Peyer's patch (tissue), 4 donors: ENCODE results near the gene IL31. TPM values are rescaled to one million over a fixed set of nuclear protein-coding genes. Genes with fewer than 3 reads are reported as not detected.

ENCODE experiments used
- DNase-seq, 3 donors: peaks; one replicate each; pipeline ENCODE4 v3.0.0-alpha.2; 2017 to 2019
- H3K27ac ChIP-seq, 4 donors: fragments of 200-600 bp; sonication (generic); one replicate each; pipeline ENCODE4 v1.5.1; 2016 to 2019
- H3K27me3 ChIP-seq, 2 donors: fragments of 200-600 bp; sonication (generic); one replicate each; pipeline ENCODE4 v1.5.1; 2019
- H3K36me3 ChIP-seq, 3 donors: fragments of 200-600 bp; sonication (generic); one replicate each; pipeline ENCODE4 v1.5.1; 2016 to 2019
- H3K4me1 ChIP-seq, 4 donors: fragments of 200-600 bp; sonication (generic); one replicate each; pipeline ENCODE4 v1.5.1; 2016 to 2019
- H3K4me3 ChIP-seq, 4 donors: fragments of 200-600 bp; sonication (generic); 1 replicate in 3 of 4; 2 replicates in 1 of 4; pipeline ENCODE4 v1.5.1; 2016 to 2019; ENCODE audit warnings: mild to moderate bottlenecking in 1 of 4
- H3K9me3 ChIP-seq, 4 donors: fragments of 200-600 bp; sonication (generic); one replicate each; pipeline ENCODE4 v1.5.1; 2016 to 2019; ENCODE audit warnings: mild to moderate bottlenecking in 1 of 4
- CTCF ChIP-seq, 6 experiments: fragments of 450-650 bp in 4 of 6; fragments of 200-600 bp in 2 of 6; sonication (generic) in 1 of 6; IDR thresholded peaks; one replicate each; pipeline ENCODE4 v1.5.1; 2017 to 2019; ENCODE audit warnings: antibody characterized with exemption in 6 of 6, mild to moderate bottlenecking in 3 of 6, moderate library complexity in 1 of 6
- POLR2A ChIP-seq, 2 donors: fragments of 450-650 bp; IDR thresholded peaks; one replicate each; pipeline ENCODE4 v1.5.1; 2017; ENCODE audit warnings: antibody characterized with exemption in 2 of 2, mild to moderate bottlenecking in 2 of 2, moderate library complexity in 2 of 2
- total RNA-seq, 4 donors: library from RNA; depleted of rRNA; stranded (reverse); fragments of >200 nt; gene quantifications; one replicate each; pipeline ENCODE4 v1.1.0, GENCODE V29; 2016

IL31 gene
- total RNA-seq, 4 donors from 2014 or later, result not detected

- no peaks in the 10 kb centered on the region for H3K4me1 ChIP-seq
- H3K27me3 ChIP-seq, result no peaks in the 10 kb centered on the region
- TF ChIP-seq CTCF (IDR thresholded peaks at IDR 0.05) (no peak), POLR2A (IDR thresholded peaks at IDR 0.05) (no peak)
- no peak overlapping the region for H3K27ac ChIP-seq
- no peaks in the 10 kb centered on the region for H3K9me3 ChIP-seq
- DNase-seq, result no peak
- H3K36me3 ChIP-seq, result no peaks in the 10 kb centered on the region
- no peak overlapping the region for H3K4me3 ChIP-seq
These were observed 13.3 kb downstream of the IL31 start for GRCh38 chr12:122160761-122161160.

- no peaks in the 10 kb centered on the region for H3K9me3 ChIP-seq
- TF ChIP-seq CTCF (IDR thresholded peaks at IDR 0.05) (no peak), POLR2A (IDR thresholded peaks at IDR 0.05) (no peak)
These were observed 14.1 kb downstream of the IL31 start for GRCh38 chr12:122159882-122160281.

GRCh38 chr12:122158700-122159285 is 15.2 kb downstream of the IL31 start:
- TF ChIP-seq CTCF (IDR thresholded peaks at IDR 0.05), result no peak
- no peak for TF ChIP-seq POLR2A (IDR thresholded peaks at IDR 0.05)
- Histone ChIP-seq H3K4me3 (no peak overlapping the region), H3K9me3 (no peaks in the 10 kb centered on the region), H3K4me1 (no peaks in the 10 kb centered on the region), H3K27ac (no peak overlapping the region), H3K27me3 (no peaks in the 10 kb centered on the region), H3K36me3 (no peaks in the 10 kb centered on the region)
- no peak for DNase-seq

More at GRCh38 chr12:122159882-122160281, 14.1 kb downstream of the IL31 start:
- Histone ChIP-seq H3K4me3 (no peak overlapping the region), H3K4me1 (no peaks in the 10 kb centered on the region), H3K36me3 (no peaks in the 10 kb centered on the region), H3K27ac (no peak overlapping the region), H3K27me3 (no peaks in the 10 kb centered on the region)
- no peak for DNase-seq

- no peak for TF ChIP-seq CTCF (IDR thresholded peaks at IDR 0.05)
- no peak for TF ChIP-seq POLR2A (IDR thresholded peaks at IDR 0.05)
- Histone ChIP-seq H3K4me1 (no peaks in the 10 kb centered on the region), H3K9me3 (no peaks in the 10 kb centered on the region), H3K27me3 (no peaks in the 10 kb centered on the region), H3K4me3 (no peak overlapping the region), H3K27ac (no peak overlapping the region), H3K36me3 (no peaks in the 10 kb centered on the region)
- DNase-seq, result no peak
These were observed 18.3 kb downstream of the IL31 start for GRCh38 chr12:122155705-122156104.

- Histone ChIP-seq H3K27me3 (no peaks in the 10 kb centered on the region), H3K4me1 (no peaks in the 10 kb centered on the region), H3K36me3 (no peaks in the 10 kb centered on the region), H3K27ac (no peak overlapping the region), H3K4me3 (no peak overlapping the region), H3K9me3 (no peaks in the 10 kb centered on the region)
- TF ChIP-seq CTCF (IDR thresholded peaks at IDR 0.05) (no peak), POLR2A (IDR thresholded peaks at IDR 0.05) (no peak)
- DNase-seq, result no peak
These were observed 21.3 kb downstream of the IL31 start for GRCh38 chr12:122152754-122153153.
